GM19328 (cell line): ENCODE data around the gene TTC7B.

Source experiments
- ATAC-seq: cut with Tn5 transposase; IDR thresholded peaks from one replicate; pipeline ENCODE4 v1.9.1; 2021; ENCODE audit warnings: mild to moderate bottlenecking, moderate library complexity; ENCODE audit not compliant: unreplicated experiment

TTC7B gene

DNA sequence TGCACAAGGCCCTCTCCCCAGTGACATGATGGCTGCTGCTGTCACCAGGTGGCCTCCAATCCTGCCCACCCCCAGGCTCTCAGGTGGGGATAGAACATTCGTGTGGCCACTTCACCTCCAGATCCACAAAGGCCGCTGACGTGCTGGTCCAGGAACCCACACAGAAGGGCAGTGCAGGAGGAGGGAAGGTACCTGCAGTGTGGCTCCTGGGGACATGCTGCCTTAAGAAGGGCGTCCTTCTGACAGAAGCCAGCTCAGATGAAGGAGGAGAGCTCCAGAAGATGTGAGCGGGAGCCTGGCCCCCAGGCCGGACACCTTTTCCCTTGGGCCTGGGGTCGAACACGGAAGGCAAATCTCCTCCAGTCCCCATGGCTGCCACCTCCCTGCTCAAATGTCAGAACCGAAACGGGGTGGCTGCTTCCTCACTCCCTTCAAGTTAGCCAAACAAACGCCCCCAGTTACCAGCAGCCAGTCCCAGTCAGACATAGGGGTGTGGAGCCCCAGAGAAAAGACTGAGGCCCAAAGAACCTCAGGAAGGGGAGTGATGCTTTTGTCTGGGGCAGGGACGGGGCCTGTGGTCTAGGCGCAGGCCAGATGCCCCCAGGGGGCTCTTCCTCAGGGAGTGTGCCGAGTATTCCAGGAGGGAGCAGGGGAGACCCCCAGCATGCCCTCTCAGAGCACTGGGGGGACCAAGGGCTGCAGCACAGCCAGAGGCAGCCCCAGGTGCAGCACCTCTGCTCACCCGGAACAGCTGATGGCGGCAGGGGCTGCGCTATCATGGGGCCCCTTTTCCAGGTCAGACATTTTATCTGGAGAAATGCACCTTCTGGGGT, 263.5 kb downstream of the TTC7B start:
- no peak for ATAC-seq

GRCh38 chr14:90551733-90552464, 264.3 kb downstream of the TTC7B start:
- ATAC-seq, result no peak

- no peak for ATAC-seq
Measured at GRCh38 chr14:90551070-90551704, 265.0 kb downstream of the TTC7B start.

GRCh38 chr14:90549794-90550641, 266.2 kb downstream of the TTC7B start:
- ATAC-seq, result no peak

DNA sequence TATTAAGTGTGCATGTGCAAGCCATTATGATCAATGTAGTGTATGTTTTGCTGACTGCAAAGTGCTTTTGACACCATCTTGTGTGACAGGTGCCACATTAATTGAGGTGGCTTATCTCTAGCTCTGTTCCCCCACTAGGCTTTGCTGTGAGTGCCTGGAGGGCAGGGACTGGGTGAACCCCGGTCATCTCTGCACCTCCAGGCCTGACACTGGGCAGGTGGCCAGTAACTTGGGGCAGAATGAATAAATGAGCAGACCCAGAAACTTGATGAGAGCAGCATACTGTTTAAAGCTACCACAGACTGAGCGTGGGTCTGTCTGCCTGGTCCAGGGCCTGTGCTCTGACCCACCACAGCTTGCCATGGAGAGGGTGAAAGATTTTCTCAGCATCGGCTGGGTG, 267.8 kb downstream of the TTC7B start:
- ATAC-seq, result no peak

DNA sequence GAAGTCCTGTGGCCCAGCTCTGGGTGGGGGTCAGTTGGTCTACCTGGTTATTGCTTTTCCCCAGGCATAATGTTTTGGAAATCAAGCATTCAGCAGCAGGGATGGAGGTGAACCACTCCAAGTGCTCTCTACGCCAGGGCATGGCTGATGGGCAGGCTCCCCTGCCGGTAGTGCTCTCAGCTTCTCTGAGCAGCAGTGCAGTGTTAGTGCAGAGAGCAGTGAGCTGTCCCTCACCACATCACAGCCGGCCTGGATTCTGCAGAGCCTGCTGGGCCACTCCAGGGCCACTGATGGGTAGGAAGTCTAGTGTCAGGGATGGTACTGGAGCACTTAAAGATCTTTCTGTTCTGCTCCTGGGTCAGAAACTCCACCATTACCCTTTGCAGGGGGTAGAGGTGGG, 268.3 kb downstream of the TTC7B start:
- ATAC-seq, result no peak

GRCh38 chr14:90547250-90547649, 269.0 kb downstream of the TTC7B start:
- no peak for ATAC-seq

DNA sequence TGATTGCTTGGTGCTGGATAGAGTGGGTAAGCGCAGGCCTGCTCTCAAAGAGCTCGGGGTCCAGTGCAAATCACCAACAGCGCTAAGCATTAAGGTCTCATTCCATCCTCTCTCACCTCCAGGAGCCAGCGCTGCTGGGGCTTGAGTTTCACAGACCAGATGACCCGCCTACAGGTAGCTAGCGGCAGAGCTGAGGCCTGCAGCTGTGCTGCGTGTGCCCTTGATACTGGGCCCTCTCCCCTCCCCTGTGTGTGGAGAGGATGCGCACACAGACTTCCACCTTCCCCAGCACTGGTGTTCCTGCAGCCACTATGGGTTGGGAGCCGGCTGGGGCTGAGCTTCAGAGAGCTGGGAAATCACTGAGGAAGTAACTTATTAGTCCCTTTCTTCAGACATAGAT, 269.5 kb downstream of the TTC7B start:
- ATAC-seq, result no peak

- ATAC-seq, result no peak
Measured at GRCh38 chr14:90545966-90546751, 270.1 kb downstream of the TTC7B start.

GRCh38 chr14:90545382-90545781, 270.8 kb downstream of the TTC7B start:
- no peak for ATAC-seq

GRCh38 chr14:90544971-90545370, 271.3 kb downstream of the TTC7B start:
- ATAC-seq, result no peak

DNA sequence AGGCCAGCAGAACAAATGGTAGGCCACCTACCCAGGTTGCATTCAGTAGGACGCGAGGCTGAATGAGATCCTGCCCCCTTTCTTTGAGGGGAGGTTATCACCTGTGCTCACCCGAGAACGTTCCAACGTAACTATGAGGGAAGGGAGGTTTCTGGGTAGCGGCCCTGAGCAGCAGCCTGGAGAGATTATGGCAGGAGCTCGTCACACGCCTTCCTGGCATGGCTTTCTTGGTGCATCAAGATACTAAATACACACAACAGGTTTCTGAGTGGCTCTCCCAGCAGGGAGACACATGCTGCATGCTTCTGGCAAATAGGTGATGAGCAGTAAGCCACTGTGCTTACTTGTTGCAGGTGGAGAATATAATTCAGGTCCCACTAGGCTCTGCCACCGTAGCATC, 271.7 kb downstream of the TTC7B start:
- ATAC-seq, result no peak

DNA sequence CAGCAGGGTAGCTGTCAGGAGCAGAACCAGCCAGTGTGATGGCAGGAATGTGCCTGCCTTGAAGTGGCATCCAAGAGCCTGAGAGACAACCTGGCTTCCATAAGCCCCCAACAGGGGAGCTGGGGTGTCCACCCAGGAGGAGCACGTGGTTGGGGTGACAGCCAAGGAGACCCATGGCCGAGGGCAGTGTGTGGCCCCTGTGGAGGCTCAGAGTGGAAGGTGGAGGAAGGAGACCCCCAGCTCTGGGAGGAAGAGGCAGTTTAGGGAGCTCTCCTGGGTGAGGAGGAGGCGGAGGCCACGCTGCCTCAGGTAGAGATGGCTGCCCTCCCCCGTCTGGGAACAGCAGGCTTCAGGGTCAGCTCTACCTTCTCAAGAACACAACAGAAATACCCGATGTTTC, 272.4 kb downstream of the TTC7B start:
- no peak for ATAC-seq

GRCh38 chr14:90541076-90541634, 275.1 kb downstream of the TTC7B start:
- ATAC-seq, result no peak

DNA sequence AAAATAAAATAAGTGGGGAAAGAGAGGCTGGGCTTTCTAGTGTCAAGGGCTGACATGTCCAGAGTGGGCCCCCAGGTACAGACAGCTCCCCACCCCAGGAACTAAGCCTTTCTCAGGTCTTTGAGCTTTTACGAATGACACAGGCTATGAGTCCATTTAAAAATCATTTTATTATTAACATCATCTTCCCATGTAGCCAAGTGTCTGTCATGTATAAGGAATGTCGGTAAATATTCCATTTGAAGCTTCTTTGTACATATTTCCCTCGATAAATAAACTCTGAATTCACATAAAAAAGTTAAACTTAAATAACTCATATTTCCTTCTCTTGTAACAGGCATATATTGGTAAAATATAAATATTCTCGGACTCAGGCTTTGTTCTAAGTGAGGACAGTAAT, 275.8 kb downstream of the TTC7B start:
- ATAC-seq, result no peak

DNA sequence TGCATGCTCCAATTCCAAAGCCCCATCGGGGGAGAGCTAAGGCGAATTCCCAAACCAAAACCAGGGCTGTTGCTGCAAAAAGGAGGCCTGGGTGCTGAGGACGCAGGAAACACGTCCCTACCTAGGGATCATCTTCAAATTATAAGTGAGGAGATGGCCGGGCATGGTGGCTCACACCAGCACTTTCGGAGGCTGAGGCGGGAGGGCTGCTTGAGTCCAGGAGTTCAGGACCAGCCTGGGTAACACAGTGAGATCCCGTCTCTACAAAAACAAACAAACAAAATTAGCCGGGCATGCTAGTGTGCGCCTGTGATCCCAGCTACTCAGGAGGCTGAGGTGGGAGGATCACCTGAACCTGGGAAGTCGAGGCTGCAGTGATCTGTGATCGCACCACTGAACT, 276.2 kb downstream of the TTC7B start:
- no peak for ATAC-seq

- ATAC-seq, result no peak
Measured at GRCh38 chr14:90539496-90539775, 276.8 kb downstream of the TTC7B start.

- no peak for ATAC-seq
Measured at GRCh38 chr14:90538716-90539495, 277.3 kb downstream of the TTC7B start.

GRCh38 chr14:90538095-90538494, 278.1 kb downstream of the TTC7B start:
- ATAC-seq, result no peak
